GM19467 (cell line): ENCODE results near the gene BTN3A1.
"Not testable (repeated sequence)": the region's sequence is repeated elsewhere in the genome, so short reads cannot be mapped to it uniquely, and the experiment has no call there.

ENCODE experiments used
- ATAC-seq: cut with Tn5 transposase; IDR thresholded peaks from one replicate; pipeline ENCODE4 v1.9.1; 2021; ENCODE audit warnings: mild to moderate bottlenecking, moderate library complexity; ENCODE audit not compliant: unreplicated experiment

The BTN3A1 gene

GRCh38 chr6:26412228-26412627 is 10.2 kb downstream of the BTN3A1 start:
- ATAC-seq = no peak

DNA sequence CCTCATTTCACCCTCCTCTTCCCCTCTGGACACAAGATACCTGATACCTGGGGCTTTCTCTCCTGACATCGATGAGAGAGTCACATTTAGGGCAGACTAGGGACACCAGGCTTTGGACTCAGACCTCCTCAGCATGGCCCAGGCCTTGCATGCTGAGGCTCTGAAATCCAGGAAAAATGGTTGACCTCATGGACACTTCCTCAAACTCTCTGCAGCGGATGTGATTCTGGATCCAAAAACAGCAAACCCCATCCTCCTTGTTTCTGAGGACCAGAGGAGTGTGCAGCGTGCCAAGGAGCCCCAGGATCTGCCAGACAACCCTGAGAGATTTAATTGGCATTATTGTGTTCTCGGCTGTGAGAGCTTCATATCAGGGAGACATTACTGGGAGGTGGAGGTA is 10.9 kb downstream of the BTN3A1 start:
- no peak for ATAC-seq

GRCh38 chr6:26414281-26414680 is 12.2 kb downstream of the BTN3A1 start:
- no peak for ATAC-seq

DNA sequence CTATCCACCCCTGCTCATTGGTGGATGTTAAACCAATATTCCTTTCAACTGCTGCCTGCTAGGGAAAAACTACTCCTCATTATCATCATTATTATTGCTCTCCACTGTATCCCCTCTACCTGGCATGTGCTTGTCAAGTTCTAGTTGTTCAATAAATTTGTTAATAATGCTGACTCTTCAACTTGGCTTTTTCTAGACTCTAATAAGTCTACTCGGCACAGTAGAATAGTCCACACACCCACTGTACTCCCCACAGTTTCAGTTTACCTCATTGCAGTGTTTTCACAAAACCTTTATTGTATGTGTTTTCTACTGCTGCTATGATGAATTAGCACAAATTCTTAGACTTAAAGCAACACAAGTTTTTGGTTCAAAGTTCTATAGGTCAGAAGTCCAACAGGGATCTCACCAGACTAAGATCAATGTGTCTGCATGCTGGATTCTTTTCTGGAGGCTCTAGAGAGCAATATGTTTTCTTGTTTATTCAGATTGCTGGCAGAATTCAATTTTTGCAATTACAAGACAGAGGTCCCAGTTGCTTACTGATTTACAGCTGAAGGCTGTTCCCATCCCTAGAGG is 13.1 kb downstream of the BTN3A1 start:
- ATAC-seq = no peak

DNA sequence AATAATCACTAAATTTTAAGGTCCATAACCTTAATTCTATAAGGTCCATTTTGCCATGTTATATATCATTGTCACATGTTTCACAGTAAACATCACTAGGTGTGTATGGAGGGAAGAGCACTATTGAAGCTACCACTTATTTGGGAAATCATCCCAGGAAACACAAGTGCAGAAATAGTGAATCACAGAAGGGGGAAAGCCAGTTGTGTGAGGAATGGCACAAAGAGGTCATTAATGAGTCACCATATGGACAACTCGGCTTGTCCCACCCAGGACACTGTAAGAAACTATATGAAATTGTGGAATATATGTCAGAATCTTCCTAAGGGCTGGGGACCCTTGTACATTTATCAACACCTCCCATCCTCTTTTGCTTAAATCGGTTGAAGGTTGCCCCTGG is 13.7 kb downstream of the BTN3A1 start:
- ATAC-seq = no peak

GRCh38 chr6:26416288-26416687 is 14.2 kb downstream of the BTN3A1 start:
- no peak for ATAC-seq

DNA sequence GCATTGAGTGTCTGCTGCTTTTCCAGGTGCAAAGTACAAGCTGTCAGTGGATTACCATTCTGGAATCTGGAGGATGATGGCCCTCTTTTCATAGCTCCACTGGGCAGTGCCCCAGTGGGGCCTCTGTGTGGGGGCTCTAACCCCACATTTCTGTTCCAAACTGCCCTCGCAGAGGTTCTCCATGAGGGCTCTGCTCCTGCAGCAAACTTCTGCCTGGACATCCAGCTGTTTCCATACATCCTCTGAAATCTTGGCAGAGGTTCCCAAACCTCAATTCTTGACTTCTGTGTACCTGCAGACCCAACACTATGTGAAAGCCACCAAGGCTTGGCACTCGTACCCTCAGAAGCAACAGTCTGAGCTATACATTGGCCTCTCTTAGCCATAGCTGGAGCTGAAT is 16.0 kb downstream of the BTN3A1 start:
- not testable (repeated sequence) for ATAC-seq

DNA sequence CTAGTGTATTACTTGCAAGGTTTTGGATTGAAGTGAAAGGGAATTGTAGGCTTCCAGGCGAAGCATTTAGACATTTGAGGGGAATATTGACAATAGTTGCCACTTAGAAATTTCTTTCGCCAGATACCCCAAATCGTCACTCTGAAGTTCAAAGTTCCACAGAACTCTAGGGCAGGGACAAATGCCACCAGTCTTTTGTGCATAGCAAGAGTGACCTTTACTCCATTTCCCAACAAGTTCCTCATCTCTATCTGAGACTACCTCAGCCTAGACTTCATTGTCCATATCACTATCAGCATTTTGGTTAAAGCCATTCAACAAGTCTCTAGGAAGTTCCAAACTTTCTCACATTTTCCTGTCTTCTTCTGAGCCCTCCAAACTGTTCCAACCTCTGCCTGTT is 16.7 kb downstream of the BTN3A1 start:
- ATAC-seq = not testable (repeated sequence)

GRCh38 chr6:26420688-26421171 is 18.7 kb downstream of the BTN3A1 start:
- peak; percentile 24 for ATAC-seq

- peak; percentile 81 for ATAC-seq
Observed at GRCh38 chr6:26421259-26422144, 19.4 kb downstream of the BTN3A1 start.

DNA sequence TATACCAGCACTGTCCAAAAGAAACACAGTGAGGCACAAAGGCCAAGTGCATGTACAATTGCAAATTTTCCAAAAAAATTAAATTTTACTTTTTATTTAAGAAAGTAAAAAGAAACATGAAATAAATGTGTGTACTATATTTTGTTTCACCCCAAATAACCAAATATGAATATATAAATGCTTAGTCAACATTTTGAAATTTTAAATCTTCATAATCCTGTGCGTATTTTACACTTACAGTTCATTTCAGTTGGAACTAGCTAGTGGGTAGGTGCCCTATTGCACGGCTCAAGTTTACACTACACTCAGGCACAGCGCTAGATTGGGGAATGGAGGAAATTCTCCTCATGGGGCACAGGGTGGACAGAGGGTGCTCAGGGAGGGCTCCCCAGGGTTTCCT is 20.3 kb downstream of the BTN3A1 start:
- no peak for ATAC-seq

DNA sequence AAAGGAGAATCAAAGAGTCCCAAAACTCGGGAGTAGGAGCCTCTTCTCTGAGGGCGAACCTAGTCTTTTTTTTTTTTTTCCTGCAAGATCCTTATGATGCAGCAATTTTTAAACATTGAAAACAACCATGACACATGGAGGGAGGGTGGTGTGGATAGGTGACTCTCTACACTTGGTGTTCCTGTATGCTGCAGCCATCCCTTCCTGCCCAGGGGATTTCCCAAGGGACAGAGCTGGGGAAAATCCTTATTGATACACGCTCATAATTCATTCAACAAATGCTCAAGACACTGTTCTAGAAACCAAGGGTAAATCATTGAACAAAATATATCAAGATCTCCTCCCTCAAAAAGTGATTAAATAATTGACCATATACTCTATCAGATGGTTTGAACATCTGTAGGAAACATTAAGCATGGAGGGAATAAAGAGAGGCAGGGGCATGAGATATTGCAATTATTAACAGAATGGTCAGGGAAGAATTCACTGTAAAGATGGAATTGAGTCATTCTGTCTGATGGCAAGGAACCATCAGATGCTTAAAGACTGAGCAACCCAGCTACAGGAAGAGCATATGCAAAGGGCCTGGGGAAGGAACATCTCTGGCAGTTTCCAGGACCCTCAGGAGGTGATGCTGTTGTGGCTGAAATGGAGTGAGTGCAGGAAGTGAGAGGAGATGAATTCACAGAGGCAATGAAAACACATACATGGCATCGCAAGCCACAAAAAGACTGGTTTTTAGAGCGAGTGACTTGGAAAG is 24.8 kb downstream of the BTN3A1 start:
- ATAC-seq = no peak

DNA sequence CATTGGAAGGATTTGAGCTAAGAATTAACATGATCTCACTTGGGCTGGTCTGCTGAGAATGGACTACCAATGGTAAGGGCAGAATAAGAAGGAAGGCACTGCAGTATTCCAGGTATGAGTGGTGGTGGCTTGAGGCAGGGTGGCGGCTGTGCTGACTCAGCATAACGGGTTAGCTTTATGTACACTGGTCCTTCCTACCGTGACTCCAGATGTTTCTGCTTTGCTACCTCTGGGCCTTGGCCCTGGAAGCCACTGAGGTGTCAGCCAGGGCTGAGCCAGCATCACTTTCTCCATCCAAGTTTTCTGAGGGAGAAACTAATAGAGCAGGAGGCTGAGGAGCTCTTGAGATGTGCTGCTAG is 25.4 kb downstream of the BTN3A1 start:
- ATAC-seq = no peak

GRCh38 chr6:26428206-26428605 is 26.1 kb downstream of the BTN3A1 start:
- ATAC-seq = no peak

DNA sequence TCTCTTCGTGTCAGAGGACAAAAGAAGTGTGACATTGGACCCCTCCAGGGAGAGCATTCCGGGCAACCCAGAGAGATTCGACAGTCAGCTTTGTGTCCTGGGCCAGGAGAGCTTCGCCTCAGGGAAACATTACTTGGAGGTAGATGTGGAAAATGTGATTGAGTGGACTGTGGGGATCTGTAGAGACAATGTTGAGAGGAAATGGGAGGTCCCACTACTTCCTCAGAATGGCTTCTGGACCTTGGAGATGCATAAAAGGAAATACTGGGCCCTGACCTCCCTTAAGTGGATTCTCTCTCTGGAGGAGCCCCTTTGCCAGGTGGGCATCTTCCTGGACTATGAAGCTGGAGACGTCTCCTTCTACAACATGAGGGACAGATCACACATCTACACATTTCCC is 28.7 kb downstream of the BTN3A1 start:
- no peak for ATAC-seq

GRCh38 chr6:26431258-26432172 is 29.4 kb downstream of the BTN3A1 start:
- no peak for ATAC-seq

- no peak for ATAC-seq
Observed at GRCh38 chr6:26432627-26433201, 30.6 kb downstream of the BTN3A1 start.

- not testable (repeated sequence) for ATAC-seq
Observed at GRCh38 chr6:26433680-26434079, 31.6 kb downstream of the BTN3A1 start.

DNA sequence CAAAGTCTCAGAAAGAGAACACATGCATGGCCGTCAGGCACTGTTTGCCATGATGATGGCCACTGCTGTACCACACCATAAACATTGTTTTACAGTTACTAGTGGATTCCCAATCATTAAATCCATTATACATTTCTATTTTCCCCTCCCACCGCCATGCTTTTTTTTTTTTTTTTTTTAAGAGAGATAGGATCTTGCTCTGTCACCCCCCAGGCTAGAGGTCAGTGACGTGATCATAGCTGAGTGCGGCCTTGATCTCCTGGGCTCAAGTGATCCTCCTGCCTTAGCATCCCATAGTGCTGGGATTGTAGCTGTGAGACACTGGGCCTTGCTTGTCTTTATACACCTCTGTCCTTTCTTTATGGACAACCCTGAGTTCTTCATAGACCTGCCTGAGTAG is 33.9 kb downstream of the BTN3A1 start:
- no peak for ATAC-seq

GRCh38 chr6:26437550-26437949 is 35.5 kb downstream of the BTN3A1 start:
- ATAC-seq = no peak
